ENCODE data around the gene TTC33.
A peak's percentile ranks its signal among the peaks of the same experiment; 100 is the strongest.
"Not testable (repeated sequence)": the region's sequence is repeated elsewhere in the genome, so short reads cannot be mapped to it uniquely, and the experiment has no call there.

Gene TTC33

DNA sequence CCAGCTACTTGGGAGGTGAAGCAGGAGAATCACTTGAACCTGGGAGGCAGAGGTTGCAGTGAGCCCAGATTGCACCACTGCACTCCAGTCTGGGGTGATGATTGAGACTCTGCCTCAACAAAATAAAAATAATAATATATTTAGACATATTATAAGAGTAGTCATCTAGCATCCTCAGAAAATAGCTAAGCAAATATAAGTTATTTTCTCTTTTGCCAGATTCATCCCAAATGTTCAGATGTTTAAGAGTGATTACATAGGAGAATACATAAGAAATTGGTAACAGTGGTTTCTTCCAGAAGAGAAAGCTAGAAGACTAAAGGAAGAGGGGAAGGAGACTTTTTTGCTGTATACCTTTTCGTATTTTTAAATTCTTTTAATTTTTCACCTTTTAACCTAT lies 22.4 kb upstream of the TTC33 start:
- no peak for DNase-seq

DNA sequence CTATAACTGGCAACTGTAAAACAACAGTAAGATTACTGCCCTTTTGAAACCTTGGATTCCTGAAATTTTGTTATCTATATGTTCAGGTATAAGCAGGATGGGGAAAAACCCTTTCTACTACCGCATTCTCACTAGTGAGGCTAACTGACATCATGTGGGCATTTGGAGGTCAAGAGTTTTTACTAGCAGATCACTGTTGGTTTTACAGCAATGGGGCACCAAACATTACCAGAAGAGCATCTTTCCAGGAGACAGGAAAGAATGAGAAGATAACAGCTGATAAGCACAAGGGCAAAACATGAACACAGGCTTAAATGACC lies 20.9 kb upstream of the TTC33 start:
- DNase-seq: no peak

DNA sequence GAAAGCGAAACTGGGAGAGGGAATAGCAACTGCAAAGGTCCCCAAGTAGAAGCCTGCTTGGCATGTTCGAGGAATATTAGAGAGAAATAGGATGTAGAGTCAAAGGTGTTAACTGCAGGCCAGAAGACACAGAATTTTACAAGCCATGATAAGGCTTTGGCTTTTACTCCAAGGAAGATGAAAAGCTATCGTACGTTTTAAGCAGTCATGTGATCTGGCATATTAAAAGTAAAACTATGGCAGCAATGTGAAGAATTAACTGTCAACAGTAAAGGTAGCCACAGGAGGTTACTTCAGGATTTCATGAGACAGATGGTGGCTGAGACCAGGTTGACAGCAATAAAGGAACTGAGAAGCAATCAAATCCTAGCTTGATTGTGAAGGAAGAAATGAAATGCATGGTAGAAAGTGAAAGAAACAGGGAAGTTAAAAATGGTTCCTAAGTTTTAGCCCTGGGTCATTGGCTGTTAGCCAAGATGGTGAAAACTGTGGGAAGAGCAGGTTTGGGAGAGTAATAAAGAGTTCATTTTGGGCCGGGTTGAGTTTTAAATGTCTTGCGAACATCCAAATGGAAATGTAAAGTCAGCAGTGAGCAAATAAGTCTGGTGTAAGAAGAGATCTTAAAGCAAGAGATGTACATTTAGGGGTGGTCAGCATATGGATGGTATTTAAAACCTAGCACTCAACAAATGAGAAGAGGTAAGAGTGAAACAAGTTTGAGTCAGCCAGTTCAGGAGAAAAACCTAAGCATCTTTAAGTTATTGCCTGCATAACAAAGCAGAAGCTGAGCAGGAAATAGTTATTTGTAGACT lies 20.3 kb upstream of the TTC33 start:
- DNase-seq: no peak

DNA sequence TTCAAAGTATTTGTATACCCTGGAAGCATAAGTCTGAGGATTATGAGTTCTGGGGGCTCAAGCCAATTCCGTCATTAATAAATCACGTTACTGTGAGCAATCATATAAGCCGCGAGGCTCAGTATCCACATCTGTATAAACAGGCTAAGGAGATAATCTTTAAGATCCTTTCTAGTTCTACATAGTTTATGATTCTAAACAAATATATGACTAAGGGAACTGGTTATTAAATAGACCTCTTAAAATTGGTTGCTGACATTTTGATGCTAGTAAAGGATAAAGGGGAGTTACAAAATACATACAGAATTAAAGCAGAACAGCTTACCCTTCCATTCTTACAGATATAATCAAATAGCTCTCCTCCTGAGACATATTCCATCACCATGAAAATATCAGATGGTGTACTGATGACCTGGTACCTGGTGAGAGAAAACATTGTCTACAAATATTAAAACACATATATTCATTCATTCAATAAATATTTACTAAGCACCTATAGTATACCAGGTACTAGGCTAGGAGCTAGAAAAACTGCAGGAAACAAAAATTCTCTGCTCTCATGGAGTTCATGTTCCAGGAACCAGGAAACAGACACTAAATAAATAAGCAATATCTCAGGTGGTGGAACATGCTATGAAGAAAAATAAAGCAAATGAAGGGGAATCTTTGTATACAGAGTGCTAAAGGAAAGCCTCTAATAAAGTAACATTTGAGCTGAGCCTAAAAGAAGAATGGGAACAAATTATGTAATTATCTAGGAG lies 19.5 kb upstream of the TTC33 start:
- DNase-seq: no peak

DNA sequence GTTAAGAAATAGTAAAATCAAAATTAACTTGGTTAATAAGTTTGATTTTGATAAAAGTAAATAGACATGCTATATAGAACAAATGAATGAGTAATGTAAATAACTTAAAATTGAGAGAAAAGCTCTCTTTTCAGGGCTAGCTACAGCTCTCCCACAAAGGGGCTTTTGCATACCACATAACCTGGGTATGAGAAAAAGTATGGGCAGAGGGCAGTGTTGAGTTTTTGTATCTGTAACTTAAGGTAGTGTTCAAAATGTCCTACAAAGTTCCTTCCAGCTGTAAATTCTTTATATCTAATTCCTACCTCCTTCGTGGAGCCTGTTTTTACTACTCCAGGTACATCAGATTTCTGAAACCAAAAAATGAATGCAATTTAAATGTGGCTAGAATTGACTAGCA lies 18.9 kb upstream of the TTC33 start:
- DNase-seq: no peak

DNA sequence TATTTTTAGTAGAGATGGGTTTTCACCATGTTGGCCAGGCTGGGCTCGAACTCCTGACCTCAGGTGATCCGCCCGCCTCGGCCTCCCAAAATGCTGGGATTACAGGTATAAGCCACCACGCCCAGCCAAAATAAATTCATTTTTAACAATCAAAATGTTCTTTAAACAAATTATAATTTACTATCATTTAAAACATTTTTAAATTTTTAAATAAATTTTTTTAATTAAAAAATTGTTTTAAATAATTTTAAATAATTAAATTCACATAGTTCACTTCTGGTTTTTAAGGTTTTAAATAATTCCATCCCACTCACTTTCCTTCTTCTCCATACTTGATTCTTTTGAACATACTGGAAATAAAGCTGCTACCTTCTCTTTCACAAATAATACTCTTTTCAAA lies 15.0 kb upstream of the TTC33 start:
- no peak for DNase-seq

DNA sequence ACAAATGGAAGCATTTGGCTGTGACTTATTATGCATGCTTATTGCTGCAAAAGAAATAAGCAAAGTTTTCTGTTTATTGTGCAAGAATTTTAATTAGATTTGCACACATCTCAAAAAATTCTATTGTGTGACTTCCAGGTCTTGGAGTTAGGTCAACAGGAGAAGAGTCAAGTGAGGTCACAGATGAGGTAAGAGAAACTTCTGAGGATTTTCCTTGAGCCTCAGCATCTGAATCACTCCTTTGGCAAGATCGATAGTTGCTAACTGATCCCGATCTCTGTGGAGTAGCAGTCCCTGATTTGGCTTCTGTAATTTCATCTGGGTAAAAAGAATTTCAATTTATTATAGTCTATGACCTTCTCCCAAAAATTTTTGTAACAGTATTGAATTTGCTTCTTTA lies 6.9 kb upstream of the TTC33 start:
- DNase-seq: no peak

DNA sequence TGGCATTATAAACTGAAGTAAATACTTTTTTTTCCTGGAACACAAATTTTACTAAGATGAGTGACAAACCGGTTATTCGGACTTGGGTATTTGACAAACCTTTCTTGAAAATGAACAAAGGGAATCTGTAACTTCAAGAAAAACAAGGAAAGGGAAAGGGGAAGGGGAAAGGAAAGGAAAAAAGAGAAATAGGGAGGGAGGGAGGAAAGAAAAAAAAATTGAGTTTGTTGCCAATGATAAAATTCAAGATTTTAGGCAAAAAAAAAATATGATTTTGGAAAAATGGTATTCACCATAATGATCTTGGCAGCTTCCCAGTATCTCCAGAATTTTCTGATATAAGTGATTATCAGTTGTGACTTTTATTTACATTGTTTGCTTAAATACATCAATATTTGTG lies 1.6 kb upstream of the TTC33 start:
- DNase-seq: no peak

DNA sequence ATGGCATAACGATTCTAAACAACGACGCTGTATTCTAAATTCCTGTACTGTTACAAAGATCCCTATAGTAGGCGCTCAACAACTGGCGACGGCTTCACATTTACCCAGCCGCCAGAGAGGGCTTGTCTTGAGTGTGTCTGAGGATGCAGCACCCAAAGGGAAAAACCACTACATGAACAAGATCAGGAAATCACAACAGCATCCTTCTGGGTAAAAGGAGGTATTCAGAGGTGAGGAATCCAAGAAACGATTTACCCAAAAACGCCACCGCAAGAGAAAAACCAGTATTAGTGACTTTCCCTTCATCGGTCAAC lies 711 bp downstream of the TTC33 start:
- peak; percentile 86 for DNase-seq

DNA sequence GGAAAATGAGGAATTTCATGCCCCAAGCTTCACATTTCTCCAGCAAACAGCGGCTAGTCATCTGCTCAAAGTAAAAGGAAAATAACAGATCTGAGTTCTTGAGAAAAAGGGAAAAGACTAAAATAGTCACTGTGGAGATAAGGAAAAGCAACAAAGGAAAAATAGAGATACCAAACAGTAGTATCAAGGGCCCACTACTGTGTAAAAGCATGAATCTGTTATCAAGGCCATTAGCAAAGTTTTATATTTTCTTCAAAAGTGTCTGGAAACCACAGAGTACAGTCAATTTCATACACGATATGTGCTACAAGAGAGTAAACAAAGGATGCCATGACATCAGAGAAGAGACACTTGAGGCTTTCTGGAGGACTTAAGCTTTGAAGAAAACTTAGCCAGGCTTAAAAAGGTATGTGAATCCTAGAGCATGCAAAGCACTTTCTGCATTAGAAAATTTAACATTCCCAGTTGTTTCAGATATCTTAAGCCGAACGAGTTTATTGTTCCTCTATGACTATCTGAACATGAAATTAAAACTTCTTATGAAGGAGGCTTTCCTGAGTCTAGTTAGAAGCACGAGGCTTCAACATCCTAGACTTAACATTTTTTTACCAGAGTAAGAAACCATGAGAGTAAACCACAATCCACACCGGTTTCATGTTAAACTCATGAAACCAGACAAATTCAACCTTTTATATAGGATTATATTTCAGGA lies 1.2 kb downstream of the TTC33 start:
- DNase-seq: peak; percentile 22

DNA sequence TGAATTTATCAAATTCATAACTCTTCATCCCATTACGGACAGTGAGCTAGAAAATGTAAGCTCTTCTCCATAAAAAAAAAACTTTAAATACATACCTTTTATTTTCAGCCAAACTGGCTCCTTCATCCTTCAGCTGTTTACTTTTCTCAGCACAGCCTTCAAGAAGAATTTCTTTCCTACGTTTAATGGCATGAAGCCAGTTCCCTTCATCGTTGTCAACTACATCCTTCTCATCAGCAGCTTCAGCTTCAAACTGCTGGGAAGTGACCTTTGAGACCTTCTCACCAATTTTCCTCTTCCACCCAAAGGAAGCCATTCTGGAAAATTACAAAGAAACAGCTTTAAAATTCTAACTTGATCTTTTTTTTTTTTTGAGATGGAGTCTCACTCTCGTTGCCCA lies 9.1 kb downstream of the TTC33 start:
- DNase-seq: no peak

DNA sequence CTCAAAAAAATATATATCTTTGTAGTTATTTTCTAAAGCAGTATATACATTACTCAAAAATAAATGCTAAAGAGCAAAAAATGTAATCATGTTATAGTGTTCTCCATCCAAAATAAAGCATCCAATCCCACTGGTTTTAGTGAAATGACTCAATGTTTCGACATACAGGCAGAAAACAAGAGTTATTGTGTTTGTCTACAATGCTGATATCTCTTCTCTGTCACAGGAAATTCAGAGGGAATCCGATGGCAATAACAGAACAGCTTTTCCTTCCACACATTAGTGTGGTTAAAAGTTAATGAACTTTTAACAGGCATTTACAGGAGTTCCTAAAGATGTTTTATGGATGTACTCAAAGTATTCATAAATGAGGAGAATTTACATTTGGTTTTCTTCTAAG lies 12.0 kb downstream of the TTC33 start:
- no peak for DNase-seq

DNA sequence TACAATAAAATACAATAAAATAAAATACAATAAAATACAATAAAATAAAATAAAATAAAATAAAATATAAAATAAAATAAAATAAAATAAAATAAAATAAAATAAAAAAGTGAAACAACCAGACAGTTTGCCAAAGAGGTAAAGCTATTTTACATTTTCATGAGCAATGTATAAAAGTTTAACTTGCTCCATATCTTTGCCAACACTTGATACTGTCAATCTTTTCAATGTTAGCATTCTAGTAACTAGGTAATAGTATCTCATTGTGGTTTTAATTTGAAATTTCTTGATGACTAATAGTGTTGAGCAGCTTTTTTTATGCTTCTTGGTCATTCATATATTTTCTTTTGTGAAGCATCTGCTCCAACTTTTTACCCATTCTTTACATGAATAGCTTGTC lies 17.3 kb downstream of the TTC33 start:
- DNase-seq: no peak

DNA sequence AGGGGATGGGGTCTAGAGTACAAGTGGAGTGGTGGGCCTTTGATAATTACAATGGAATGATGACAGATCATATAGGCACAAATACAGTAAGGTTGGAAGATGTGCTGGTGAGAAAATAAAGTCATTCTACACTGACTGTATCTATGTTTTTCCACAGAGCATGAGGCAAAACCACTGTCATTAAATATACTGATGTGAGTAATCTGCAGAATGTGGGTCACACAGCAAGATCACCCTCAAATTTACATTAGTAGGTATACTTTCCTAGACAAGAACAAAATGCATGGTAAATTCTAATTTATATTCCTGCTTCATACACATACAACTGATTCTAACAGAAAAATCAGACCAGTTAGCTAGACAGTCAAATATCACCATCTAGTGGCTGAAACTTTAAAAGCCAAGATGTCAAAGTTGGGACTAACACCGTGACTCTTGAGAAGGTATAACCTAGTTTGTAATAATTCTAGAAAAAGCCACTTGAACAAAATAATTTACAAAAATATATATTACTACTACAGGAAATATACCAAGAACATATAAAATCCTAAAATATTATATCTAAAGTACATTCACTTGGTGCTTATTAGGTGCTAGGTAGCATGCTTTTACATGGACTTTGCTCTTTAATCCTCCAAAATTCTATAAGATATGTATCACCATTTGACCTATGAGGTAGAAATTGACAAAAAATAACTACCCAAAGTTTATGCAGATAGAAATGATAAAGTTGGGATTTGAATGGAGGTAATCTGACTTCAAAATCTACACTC lies 19.5 kb downstream of the TTC33 start:
- DNase-seq: peak; percentile 43

DNA sequence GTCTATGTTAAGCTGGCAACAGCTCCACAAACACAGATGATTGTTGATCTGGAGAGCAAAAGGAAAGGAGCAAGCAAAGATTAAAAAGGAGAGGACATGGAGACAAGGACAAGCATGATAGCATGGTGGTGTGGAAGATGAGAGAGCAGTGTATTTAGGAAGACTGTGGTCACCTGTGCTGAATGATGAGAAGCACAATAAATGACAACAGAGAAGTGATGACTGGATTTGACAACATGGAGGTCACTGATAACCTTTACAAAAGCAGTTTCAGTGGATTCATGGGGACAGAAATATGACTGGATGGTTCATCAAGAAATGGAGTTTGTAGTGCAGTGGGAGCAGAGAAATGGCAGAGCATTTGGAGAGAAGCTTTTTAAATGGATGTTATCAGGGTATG lies 20.2 kb downstream of the TTC33 start:
- no peak for DNase-seq

DNA sequence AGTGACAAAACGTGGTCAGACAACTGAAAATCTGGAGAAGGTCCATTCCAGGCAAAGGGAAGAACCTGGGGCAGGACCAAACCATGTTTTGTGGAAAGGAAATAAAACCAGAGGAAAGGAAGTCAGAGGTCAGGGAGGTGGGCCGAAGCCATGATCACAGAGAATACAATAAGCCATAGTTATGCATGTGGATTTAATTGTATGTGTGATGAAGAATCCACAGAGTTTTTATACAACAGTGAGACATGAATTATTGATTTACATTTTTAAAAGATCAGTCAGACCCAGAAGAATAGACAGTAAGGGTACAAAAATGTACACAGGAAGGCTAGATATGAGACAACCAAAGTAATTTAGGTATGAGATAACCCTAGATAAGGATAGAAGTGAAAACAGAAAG lies 20.8 kb downstream of the TTC33 start:
- no peak for DNase-seq

DNA sequence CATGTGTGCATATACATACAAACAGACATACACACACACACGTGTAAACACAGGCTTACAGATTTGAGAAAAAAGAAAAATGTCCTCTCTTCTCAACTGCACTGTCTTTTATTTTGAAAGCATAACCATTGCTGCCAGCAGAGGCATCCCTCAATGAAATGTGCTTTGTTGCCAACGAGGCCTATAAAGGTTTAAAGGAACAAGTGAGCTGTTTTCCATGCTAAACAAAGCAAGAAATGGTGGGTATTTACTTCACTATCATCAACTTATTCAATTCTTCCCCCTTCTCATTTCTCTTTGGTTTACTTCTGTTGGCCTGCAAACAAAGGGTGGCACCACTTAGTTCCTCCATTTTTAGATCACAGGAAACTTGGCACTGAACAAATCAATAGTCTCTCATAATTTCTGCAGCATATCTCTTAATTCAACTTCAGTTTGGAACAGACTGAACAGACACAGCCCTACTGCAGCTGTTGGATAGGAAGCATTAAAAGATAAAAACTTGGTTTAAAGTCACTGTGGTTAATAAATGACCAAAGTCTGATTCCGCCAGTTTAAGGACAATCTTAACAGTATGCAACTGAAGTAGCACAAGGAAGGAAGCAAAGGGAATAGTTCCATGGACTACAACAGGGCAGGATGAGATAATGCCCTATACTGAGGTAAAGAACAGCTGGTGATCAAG lies 21.7 kb downstream of the TTC33 start:
- no peak for DNase-seq

DNA sequence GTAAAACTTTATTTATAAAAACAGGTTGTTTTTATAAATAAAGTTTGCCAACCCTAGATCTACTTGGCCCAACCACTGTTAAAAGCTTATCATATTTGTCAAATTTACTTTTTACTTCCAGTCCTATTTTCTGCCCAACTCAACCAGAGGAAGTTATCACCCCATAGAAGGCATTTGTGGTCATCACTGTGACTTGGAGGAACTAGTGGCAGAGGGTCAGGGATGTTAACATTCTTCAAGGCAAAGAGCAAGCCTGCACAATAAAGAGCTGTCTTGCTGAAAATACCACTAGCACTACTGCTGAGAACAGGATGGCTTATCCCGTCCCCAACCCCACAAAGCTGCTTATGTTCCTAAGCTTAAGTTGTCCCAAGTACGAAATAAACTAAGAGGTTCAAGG lies 22.3 kb downstream of the TTC33 start:
- DNase-seq: no peak

DNA sequence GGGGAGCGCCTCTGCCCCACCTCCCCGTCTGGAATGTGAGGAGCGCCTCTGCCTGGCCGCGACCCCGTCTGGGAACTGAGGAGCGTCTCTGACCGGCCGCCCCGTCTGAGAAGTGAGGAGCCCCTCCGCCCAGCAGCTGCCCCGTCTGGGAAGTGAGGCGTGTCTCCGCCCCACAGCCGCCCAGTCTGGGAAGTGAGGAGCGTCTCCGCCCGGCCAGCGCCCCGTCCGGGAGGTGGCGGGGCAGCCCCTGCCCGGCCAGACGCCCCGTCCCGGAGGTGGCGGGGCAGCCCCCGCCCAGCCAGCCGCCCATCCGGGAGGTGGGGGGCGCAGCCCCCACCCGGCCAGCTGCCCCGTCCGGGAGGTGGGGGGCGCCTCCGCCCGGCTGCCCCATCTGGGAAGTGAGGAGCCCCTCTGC lies 33.3 kb downstream of the TTC33 start:
- not testable (repeated sequence) for DNase-seq

DNA sequence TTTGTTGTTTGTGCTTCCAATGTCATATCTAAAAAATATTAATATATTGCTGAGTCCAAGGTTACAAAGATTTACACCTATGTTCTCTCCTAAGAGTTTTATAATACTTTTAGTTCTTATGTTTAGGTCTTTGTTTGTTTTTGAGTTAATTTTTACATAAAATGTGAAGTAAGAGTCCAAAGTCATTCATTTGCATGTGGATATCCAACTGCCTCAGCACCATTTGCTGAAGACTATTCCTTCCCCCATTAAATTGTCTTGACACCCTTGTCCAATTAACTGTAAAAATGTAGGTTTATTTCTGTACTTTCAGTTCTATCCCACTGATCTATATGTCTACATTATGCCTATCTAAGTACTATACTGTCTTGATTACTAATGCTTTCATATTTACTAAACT lies 35.7 kb downstream of the TTC33 start:
- DNase-seq: no peak

DNA sequence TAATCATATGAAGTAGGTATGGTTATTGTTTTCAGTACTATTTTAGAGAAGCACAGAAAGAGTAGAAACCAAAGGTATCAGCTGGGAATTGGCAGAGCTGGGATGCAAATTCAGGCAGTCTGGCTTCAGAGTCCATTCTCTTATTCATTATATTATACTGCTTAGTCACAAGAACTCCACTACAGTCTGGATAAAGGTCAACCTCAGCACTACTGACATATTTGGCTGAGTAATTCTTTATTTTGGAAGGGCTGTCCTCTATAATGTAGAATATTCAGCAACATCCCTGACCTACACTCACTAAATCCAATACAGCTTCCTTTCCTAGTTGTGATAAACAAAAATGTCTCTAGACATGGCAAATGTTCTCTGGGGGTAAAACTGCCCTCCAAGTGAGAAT lies 38.5 kb downstream of the TTC33 start:
- no peak for DNase-seq

DNA sequence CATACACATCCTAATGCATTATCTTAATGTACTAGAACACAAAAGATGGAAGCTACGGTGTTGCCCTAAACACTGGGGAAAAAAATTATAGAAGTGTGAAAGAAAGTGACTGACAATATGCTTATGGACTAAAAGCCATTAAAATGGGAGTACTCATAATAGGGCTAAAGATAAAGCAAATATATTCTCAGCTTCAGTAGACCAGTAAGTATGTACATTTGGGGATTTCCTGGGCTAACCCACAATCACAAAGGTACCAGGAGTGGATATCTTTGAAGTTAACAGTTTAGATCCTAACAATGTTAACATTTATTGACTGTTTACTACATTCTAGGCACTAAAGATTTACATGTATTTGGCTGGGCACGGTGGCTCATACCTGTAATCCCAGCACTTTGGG lies 39.2 kb downstream of the TTC33 start:
- no peak for DNase-seq

DNA sequence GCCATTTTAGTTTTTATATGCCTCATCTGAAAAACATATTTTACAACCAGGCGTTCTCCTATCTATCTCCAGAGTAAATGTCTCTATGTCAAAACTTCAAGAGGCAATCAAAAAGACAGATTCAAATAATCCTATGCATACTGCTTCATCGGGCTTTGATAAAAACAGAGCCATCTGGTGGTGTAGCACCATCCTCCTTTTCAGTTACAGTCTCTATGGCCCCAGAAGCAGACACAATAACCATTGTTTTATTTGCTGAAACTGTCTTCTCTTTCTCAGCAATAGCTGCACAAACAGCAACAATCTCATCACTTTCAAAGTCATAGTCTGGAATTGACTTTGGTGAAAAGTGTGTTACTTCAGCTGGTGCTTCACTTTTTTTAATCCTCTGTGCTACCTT lies 39.8 kb downstream of the TTC33 start:
- DNase-seq: no peak

All from NCI-H510A treated with DMSO at 0.1 percent for 48 hours (cell line).